Measurements from ENCODE around the gene XRRA1. TPM values are rescaled to one million over a fixed set of nuclear protein-coding genes. Genes with fewer than 3 reads are reported as not detected.
A peak's percentile ranks its signal among the peaks of the same experiment; 100 is the strongest.

XRRA1 gene
- total RNA-seq, 1 experiment from 2014 or later: 17.3 TPM

- TF ChIP-seq REST (IDR thresholded peaks at IDR 0.05; ENCODE audit: low read depth) (no peak), ZNF274 (IDR thresholded peaks at IDR 0.05; ENCODE audit: low read depth, low read length) (no peak), SIN3A (IDR thresholded peaks at IDR 0.05; ENCODE audit: low read depth) (peak; percentile 73), ATF3 (IDR thresholded peaks at IDR 0.05) (no peak), EZH2phosphoT487 (IDR thresholded peaks at IDR 0.05; ENCODE audit: borderline replicate concordance) (no peak), POLR2AphosphoS5 (IDR thresholded peaks at IDR 0.05; ENCODE audit: low read depth, low read length) (peak; percentile 96), SP1 (IDR thresholded peaks at IDR 0.05; ENCODE audit: low read depth) (peak; percentile 62)
Observed at GRCh38 chr11:74988541-74989259, 39.8 kb upstream of the XRRA1 start, which contains the start of gene NEU3 (continued).

DNA sequence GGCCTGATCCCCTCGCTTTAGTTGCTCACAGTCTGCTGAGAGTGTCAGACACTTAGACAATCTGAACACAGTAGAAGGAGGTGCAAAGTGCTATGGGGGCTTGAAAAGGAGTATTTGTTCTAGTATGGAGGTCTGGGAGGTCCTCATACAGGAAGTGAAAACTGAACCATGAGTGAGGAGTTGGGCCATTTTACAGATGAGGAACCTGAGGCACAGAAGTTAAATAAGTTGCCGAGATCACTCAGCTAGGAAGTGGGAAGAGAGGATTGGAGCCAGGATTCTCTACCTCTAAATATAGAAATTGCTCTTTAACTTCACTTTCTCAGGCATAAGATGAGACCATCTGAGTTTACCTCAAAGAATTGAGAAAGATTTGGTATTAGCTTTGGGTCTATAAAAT, 35.8 kb upstream of the XRRA1 start:
- peaks cover 8% of the 10 kb centered on the region for H3K79me2 ChIP-seq (ENCODE audit: insufficient read depth, low read length)
- peaks cover 0 to 8% of the 10 kb centered on the region in 2 experiments; a peak in 1 of 4 replicates for H3K4me1 ChIP-seq (ENCODE audit: control insufficient read depth in 1 of 2, insufficient read depth in 2 of 2, low read length in 2 of 2)
- H3K9me3 ChIP-seq (ENCODE audit: control insufficient read depth in 1 of 2, insufficient read depth in 1 of 2, low read depth in 1 of 2, low read length in 2 of 2): no peaks in the 10 kb centered on the region
- no peaks in the 10 kb centered on the region for H3K9me2 ChIP-seq (ENCODE audit: insufficient read depth)
- no peak for DNase-seq (ENCODE audit: low read depth, low spot score)
- RAD21 ChIA-PET (ENCODE audit: low non-redundant PET in 1 of 2, low total read pairs in 2 of 2, uncharacterized antibody in 2 of 2, unreplicated experiment in 2 of 2): no interaction called here
- CTCF ChIA-PET: no interaction called here
- H4K20me1 ChIP-seq (ENCODE audit: insufficient read depth): no peaks in the 10 kb centered on the region
- H3K27ac ChIP-seq (ENCODE audit: low read depth, low read length): no peak overlapping the region
- H3K4me3 ChIP-seq (replicated peaks in 1 of 2; ENCODE audit: low read depth in 1 of 2, low read length in 2 of 2): no peak overlapping the region
- ATAC-seq: no peak
- no peaks in the 10 kb centered on the region for H3K36me3 ChIP-seq (ENCODE audit: control insufficient read depth in 1 of 2, insufficient read depth in 2 of 2, low read length in 2 of 2)
- BruUV-seq (replicated peaks): no TSS peak
- no peak overlapping the region for H2AFZ ChIP-seq (ENCODE audit: low read depth, low read length, poor library complexity, severe bottlenecking)
- no peaks in the 10 kb centered on the region for H3K27me3 ChIP-seq (ENCODE audit: insufficient read depth, low read length)
- POLR2A ChIA-PET: no interaction called here
- H3K9ac ChIP-seq (ENCODE audit: low read length): no peak overlapping the region
- intact Hi-C loops (cut with micrococcal nuclease): no loop called here
- no peak overlapping the region for H3K4me2 ChIP-seq (ENCODE audit: low read length)
- TF ChIP-seq SIN3A (IDR thresholded peaks at IDR 0.05; ENCODE audit: low read depth): no peak
- no peak for TF ChIP-seq JUND (IDR thresholded peaks at IDR 0.05)
- no peak for TF ChIP-seq YY1 (IDR thresholded peaks at IDR 0.05; ENCODE audit: extremely low read depth, insufficient replicate concordance, low read depth, low read length)
- no peak for TF ChIP-seq TCF7L2 (IDR thresholded peaks at IDR 0.05; ENCODE audit: borderline replicate concordance, extremely low read depth, insufficient read depth, insufficient read length)
- no peak for TF ChIP-seq RAD21 (IDR thresholded peaks at IDR 0.05; ENCODE audit: low read depth)
- TF ChIP-seq, protein P1, sequence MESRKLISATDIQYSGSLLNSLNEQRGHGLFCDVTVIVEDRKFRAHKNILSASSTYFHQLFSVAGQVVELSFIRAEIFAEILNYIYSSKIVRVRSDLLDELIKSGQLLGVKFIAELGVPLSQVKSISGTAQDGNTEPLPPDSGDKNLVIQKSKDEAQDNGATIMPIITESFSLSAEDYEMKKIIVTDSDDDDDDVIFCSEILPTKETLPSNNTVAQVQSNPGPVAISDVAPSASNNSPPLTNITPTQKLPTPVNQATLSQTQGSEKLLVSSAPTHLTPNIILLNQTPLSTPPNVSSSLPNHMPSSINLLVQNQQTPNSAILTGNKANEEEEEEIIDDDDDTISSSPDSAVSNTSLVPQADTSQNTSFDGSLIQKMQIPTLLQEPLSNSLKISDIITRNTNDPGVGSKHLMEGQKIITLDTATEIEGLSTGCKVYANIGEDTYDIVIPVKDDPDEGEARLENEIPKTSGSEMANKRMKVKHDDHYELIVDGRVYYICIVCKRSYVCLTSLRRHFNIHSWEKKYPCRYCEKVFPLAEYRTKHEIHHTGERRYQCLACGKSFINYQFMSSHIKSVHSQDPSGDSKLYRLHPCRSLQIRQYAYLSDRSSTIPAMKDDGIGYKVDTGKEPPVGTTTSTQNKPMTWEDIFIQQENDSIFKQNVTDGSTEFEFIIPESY (IDR thresholded peaks at IDR 0.05; ENCODE audit: extremely low read depth, insufficient replicate concordance, low read length): no peak
- no peak for TF ChIP-seq CEBPB (IDR thresholded peaks at IDR 0.05; ENCODE audit: low read depth)
- TF ChIP-seq, protein P2, sequence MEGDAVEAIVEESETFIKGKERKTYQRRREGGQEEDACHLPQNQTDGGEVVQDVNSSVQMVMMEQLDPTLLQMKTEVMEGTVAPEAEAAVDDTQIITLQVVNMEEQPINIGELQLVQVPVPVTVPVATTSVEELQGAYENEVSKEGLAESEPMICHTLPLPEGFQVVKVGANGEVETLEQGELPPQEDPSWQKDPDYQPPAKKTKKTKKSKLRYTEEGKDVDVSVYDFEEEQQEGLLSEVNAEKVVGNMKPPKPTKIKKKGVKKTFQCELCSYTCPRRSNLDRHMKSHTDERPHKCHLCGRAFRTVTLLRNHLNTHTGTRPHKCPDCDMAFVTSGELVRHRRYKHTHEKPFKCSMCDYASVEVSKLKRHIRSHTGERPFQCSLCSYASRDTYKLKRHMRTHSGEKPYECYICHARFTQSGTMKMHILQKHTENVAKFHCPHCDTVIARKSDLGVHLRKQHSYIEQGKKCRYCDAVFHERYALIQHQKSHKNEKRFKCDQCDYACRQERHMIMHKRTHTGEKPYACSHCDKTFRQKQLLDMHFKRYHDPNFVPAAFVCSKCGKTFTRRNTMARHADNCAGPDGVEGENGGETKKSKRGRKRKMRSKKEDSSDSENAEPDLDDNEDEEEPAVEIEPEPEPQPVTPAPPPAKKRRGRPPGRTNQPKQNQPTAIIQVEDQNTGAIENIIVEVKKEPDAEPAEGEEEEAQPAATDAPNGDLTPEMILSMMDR (IDR thresholded peaks at IDR 0.05 in 2 of 3, conservative IDR thresholded peaks at IDR 0.05 in 1 of 3; ENCODE audit: borderline replicate concordance in 1 of 3, insufficient read depth in 1 of 3, low read depth in 2 of 3, low read length in 2 of 3): no peak
